GM19438 (cell line): ENCODE measurements around the gene CCDC148.
"Not testable (repeated sequence)": the region's sequence is repeated elsewhere in the genome, so short reads cannot be mapped to it uniquely, and the experiment has no call there.

Source experiments
- ATAC-seq: cut with Tn5 transposase; IDR thresholded peaks from one replicate; pipeline ENCODE4 v1.9.1; 2021; ENCODE audit warnings: low read depth; ENCODE audit not compliant: unreplicated experiment

The CCDC148 gene

GRCh38 chr2:158484892-158485556 is 28.5 kb upstream of the CCDC148 start:
- ATAC-seq: no peak

GRCh38 chr2:158482594-158482993 is 26.0 kb upstream of the CCDC148 start:
- ATAC-seq: no peak

GRCh38 chr2:158481116-158481515 is 24.6 kb upstream of the CCDC148 start:
- ATAC-seq: no peak

- no peak for ATAC-seq
Measured at GRCh38 chr2:158478816-158479215, 22.3 kb upstream of the CCDC148 start.

GRCh38 chr2:158478237-158478636 is 21.7 kb upstream of the CCDC148 start:
- ATAC-seq: no peak

GRCh38 chr2:158477202-158477601 is 20.6 kb upstream of the CCDC148 start:
- no peak for ATAC-seq

- ATAC-seq: not testable (repeated sequence)
Measured at GRCh38 chr2:158474526-158475011, 18.0 kb upstream of the CCDC148 start.

- ATAC-seq: no peak
Measured at GRCh38 chr2:158473719-158474392, 17.3 kb upstream of the CCDC148 start.

- not testable (repeated sequence) for ATAC-seq
Measured at GRCh38 chr2:158473300-158473699, 16.7 kb upstream of the CCDC148 start.

GRCh38 chr2:158472829-158473228 is 16.3 kb upstream of the CCDC148 start:
- not testable (repeated sequence) for ATAC-seq

GRCh38 chr2:158467248-158467647 is 10.7 kb upstream of the CCDC148 start:
- no peak for ATAC-seq

GRCh38 chr2:158464426-158465281 is 8.1 kb upstream of the CCDC148 start:
- peak; percentile 64 for ATAC-seq

GRCh38 chr2:158463496-158464095 is 7.0 kb upstream of the CCDC148 start:
- no peak for ATAC-seq

- ATAC-seq: no peak
Measured at GRCh38 chr2:158460632-158461297, 4.2 kb upstream of the CCDC148 start.

- no peak for ATAC-seq
Measured at GRCh38 chr2:158459161-158460003, 2.8 kb upstream of the CCDC148 start.

- no peak for ATAC-seq
Measured at GRCh38 chr2:158458617-158458920, 2.0 kb upstream of the CCDC148 start.

GRCh38 chr2:158457826-158458616 is 1.5 kb upstream of the CCDC148 start:
- ATAC-seq: peak; percentile 52

- peak; percentile 41 for ATAC-seq
Measured at GRCh38 chr2:158457092-158457825, 706 bp upstream of the CCDC148 start.
